ENCODE data around the gene CENPU. TPM values are rescaled to one million over a fixed set of nuclear protein-coding genes. Genes with fewer than 3 reads are reported as not detected.
"Not testable (repeated sequence)": the region's sequence is repeated elsewhere in the genome, so short reads cannot be mapped to it uniquely, and the experiment has no call there.

CENPU gene
- total RNA-seq, 4 donors from 2014 or later = 1.0 to 3.0 (median 1.8) TPM

GRCh38 chr4:184657144-184657543, 76.8 kb downstream of the CENPU start:
- no peak for DNase-seq (ENCODE audit: low spot score in 2 of 2)
- Histone ChIP-seq H3K36me3 (peaks cover 0 to 45% (median 0%) of the 10 kb centered on the region in 3 donors), H3K4me3 (no peak overlapping the region), H3K9me3 (no peaks in the 10 kb centered on the region), H3K27ac (no peak overlapping the region), H3K27me3 (no peaks in the 10 kb centered on the region), H3K4me1 (peaks cover 0 to 8% (median 0%) of the 10 kb centered on the region in 4 donors)
- TF ChIP-seq POLR2A (IDR thresholded peaks at IDR 0.05) (no peak), EP300 (IDR thresholded peaks at IDR 0.05) (no peak), CTCF (IDR thresholded peaks at IDR 0.05) (no peak)
- WGBS, 2 donors = 80 to 87% methylated on average over 3 of the region's 3 CpGs

GRCh38 chr4:184655889-184656869, 77.7 kb downstream of the CENPU start:
- peaks cover 0 to 10% (median 0%) of the 10 kb centered on the region in 4 donors for H3K4me1 ChIP-seq
- no peaks in the 10 kb centered on the region for H3K27me3 ChIP-seq
- H3K36me3 ChIP-seq = peaks cover 0 to 38% (median 0%) of the 10 kb centered on the region in 3 donors
- no peak overlapping the region for H3K4me3 ChIP-seq
- no peak for DNase-seq (ENCODE audit: low spot score in 2 of 2)
- no peak overlapping the region for H3K27ac ChIP-seq
- H3K9me3 ChIP-seq = no peaks in the 10 kb centered on the region
- 92% methylated on average over 8 of the region's 8 CpGs for WGBS, 2 donors
- TF ChIP-seq CTCF (IDR thresholded peaks at IDR 0.05) (no peak), EP300 (IDR thresholded peaks at IDR 0.05) (no peak), POLR2A (IDR thresholded peaks at IDR 0.05) (no peak)

- no peaks in the 10 kb centered on the region for H3K9me3 ChIP-seq
- no peak for TF ChIP-seq CTCF (IDR thresholded peaks at IDR 0.05)
- no peak for TF ChIP-seq POLR2A (IDR thresholded peaks at IDR 0.05)
- TF ChIP-seq EP300 (IDR thresholded peaks at IDR 0.05) = no peak
- WGBS, 2 donors = 7 to 13% methylated on average over 2 of the region's 2 CpGs
- peaks cover 0 to 23% (median 8%) of the 10 kb centered on the region in 4 donors for H3K4me1 ChIP-seq
- peaks cover 0 to 17% (median 0%) of the 10 kb centered on the region in 3 donors for H3K36me3 ChIP-seq
- no peak overlapping the region for H3K4me3 ChIP-seq
- no peak for DNase-seq (ENCODE audit: low spot score in 2 of 2)
- no peak overlapping the region for H3K27ac ChIP-seq
- H3K27me3 ChIP-seq = no peaks in the 10 kb centered on the region
These were observed 80.2 kb downstream of the CENPU start for GRCh38 chr4:184653650-184654049.

- Histone ChIP-seq H3K4me1 (peaks cover 0 to 31% (median 14%) of the 10 kb centered on the region in 4 donors), H3K36me3 (peaks cover 0 to 17% (median 0%) of the 10 kb centered on the region in 3 donors)
- H3K27me3 ChIP-seq; DNase-seq (ENCODE audit: low spot score in 2 of 2); H3K27ac ChIP-seq; H3K4me3 ChIP-seq; H3K9me3 ChIP-seq: not testable (repeated sequence)
These were observed 81.2 kb downstream of the CENPU start for GRCh38 chr4:184652681-184653080.

GRCh38 chr4:184651899-184652298, 82.0 kb downstream of the CENPU start:
- 91 to 96% methylated on average over 8 of the region's 8 CpGs for WGBS, 2 donors
- TF ChIP-seq EP300 (IDR thresholded peaks at IDR 0.05) (no peak), CTCF (IDR thresholded peaks at IDR 0.05) (no peak), POLR2A (IDR thresholded peaks at IDR 0.05) (no peak)
- no peak for DNase-seq (ENCODE audit: low spot score in 2 of 2)

More at GRCh38 chr4:184651899-184652298, 82.0 kb downstream of the CENPU start:
- H3K27me3 ChIP-seq = no peaks in the 10 kb centered on the region
- no peak overlapping the region for H3K4me3 ChIP-seq
- H3K9me3 ChIP-seq = no peaks in the 10 kb centered on the region
- H3K27ac ChIP-seq = no peak overlapping the region
- peaks cover 0 to 17% (median 0%) of the 10 kb centered on the region in 3 donors for H3K36me3 ChIP-seq
- H3K4me1 ChIP-seq = peaks cover 0 to 38% (median 22%) of the 10 kb centered on the region in 4 donors
